HepG2 (cell line): ENCODE data around the gene RBPJ. TPM values are rescaled to one million over a fixed set of nuclear protein-coding genes. Genes with fewer than 3 reads are reported as not detected.
A peak's percentile ranks its signal among the peaks of the same experiment; 100 is the strongest.

ENCODE experiments used
- ADNP ChIP-seq: sonication (generic); formaldehyde crosslinking; IDR thresholded peaks from 2 replicates; pipeline ENCODE4 v1.4.0; 2020; ENCODE audit warnings: missing genetic modification reagents
- ARID4A ChIP-seq: sonication (generic); formaldehyde crosslinking; IDR thresholded peaks from 2 replicates; pipeline ENCODE4 v1.5.0; 2020; ENCODE audit warnings: mild to moderate bottlenecking, missing genetic modification reagents, borderline replicate concordance
- BRF2 ChIP-seq: sonication (generic); formaldehyde crosslinking; IDR thresholded peaks from 2 replicates; pipeline ENCODE4 v1.8.1; 2022; ENCODE audit warnings: mild to moderate bottlenecking, missing genetic modification reagents
- FOSL1 ChIP-seq: sonication (generic); formaldehyde crosslinking; IDR thresholded peaks from 2 replicates; pipeline ENCODE4 v1.9.0; 2021; ENCODE audit warnings: missing genetic modification reagents, borderline replicate concordance
- GRHL1 ChIP-seq: sonication (generic); formaldehyde crosslinking; conservative IDR thresholded peaks from 2 replicates; pipeline ENCODE4 v1.8.0; 2022; ENCODE audit warnings: missing genetic modification reagents
- KAT8 ChIP-seq: IDR thresholded peaks from 2 replicates; pipeline ENCODE4 v1.6.1; 2016; ENCODE audit warnings: missing genetic modification reagents, missing compliant biosample characterization
- LCORL ChIP-seq, 2 experiments: fragments of 450-650 bp in 1 of 2; sonication (generic) in 1 of 2; formaldehyde crosslinking in 1 of 2; IDR thresholded peaks; 2 replicates each; pipeline versions ENCODE4 v1.5.0 to v1.6.1; 2017 to 2020; ENCODE audit warnings: antibody characterized with exemption in 1 of 2, missing genetic modification reagents in 1 of 2
- MTF2 ChIP-seq: sonication (generic); formaldehyde crosslinking; IDR thresholded peaks from 2 replicates; pipeline ENCODE4 v1.5.0; 2020; ENCODE audit warnings: missing genetic modification reagents, borderline replicate concordance
- NR1H2 ChIP-seq: sonication (generic); formaldehyde crosslinking; IDR thresholded peaks from 2 replicates; pipeline ENCODE4 v1.8.1; 2022; ENCODE audit warnings: low read depth, missing genetic modification reagents, borderline replicate concordance
- ONECUT2 ChIP-seq: sonication (generic); formaldehyde crosslinking; IDR thresholded peaks from 2 replicates; pipeline ENCODE4 v1.4.0; 2020; ENCODE audit warnings: missing genetic modification reagents
- POGZ ChIP-seq: sonication (generic); formaldehyde crosslinking; IDR thresholded peaks from 2 replicates; pipeline ENCODE4 v1.4.0; 2020; ENCODE audit warnings: mild to moderate bottlenecking, missing genetic modification reagents
- RFXAP ChIP-seq: sonication (generic); formaldehyde crosslinking; IDR thresholded peaks from 2 replicates; pipeline ENCODE4 v1.4.0; 2020; ENCODE audit warnings: missing genetic modification reagents, borderline replicate concordance
- ZBTB37 ChIP-seq: sonication (generic); formaldehyde crosslinking; IDR thresholded peaks from 2 replicates; pipeline ENCODE4 v1.4.0; 2020; ENCODE audit warnings: mild to moderate bottlenecking, missing genetic modification reagents
- ZBTB7B ChIP-seq: sonication (generic); formaldehyde crosslinking; IDR thresholded peaks from 2 replicates; pipeline ENCODE4 v1.4.0; 2020; ENCODE audit warnings: missing genetic modification reagents
- ZFP37 ChIP-seq: sonication (generic); formaldehyde crosslinking; IDR thresholded peaks from 2 replicates; pipeline ENCODE4 v1.4.0; 2020; ENCODE audit warnings: missing genetic modification reagents, borderline replicate concordance
- ZNF224 ChIP-seq: sonication (generic); formaldehyde crosslinking; IDR thresholded peaks from 2 replicates; pipeline ENCODE4 v1.5.0; 2020; ENCODE audit warnings: mild to moderate bottlenecking, missing genetic modification reagents
- ZNF232 ChIP-seq: sonication (generic); formaldehyde crosslinking; IDR thresholded peaks from 2 replicates; pipeline ENCODE4 v1.4.0; 2020; ENCODE audit warnings: missing genetic modification reagents, borderline replicate concordance
- ZNF580 ChIP-seq: IDR thresholded peaks from 2 replicates; pipeline ENCODE4 v1.6.1; 2016; ENCODE audit warnings: low read depth, borderline replicate concordance
- ZNF674 ChIP-seq: sonication (generic); formaldehyde crosslinking; IDR thresholded peaks from 2 replicates; pipeline ENCODE4 v1.5.0; 2020; ENCODE audit warnings: low read depth, mild to moderate bottlenecking, missing genetic modification reagents
- polyA plus RNA-seq, 8 experiments: library from polyadenylated mRNA; depleted of rRNA in 3 of 8; stranded (reverse) in 7 of 8; unstranded in 1 of 8; fragments of >200 nt; fragmentation: Illumina TruSeq in 4 of 8; extraction: Trizol in 4 of 8; gene quantifications; 2 replicates each; pipeline versions ENCODE4 v1.2.1 to v1.2.3, GENCODE V29; 2011 to 2016; ENCODE audit warnings: low read depth in 4 of 8, missing spikeins in 1 of 8, mixed read lengths in 1 of 8; ENCODE audit not compliant: insufficient read depth in 1 of 8
- total RNA-seq, 5 experiments: library from RNA; depleted of rRNA; stranded (reverse); fragments of >200 nt; fragmentation: Illumina TruSeq; extraction: Trizol; gene quantifications; 2 replicates each; pipeline ENCODE4 v1.2.3, GENCODE V29; 2016; ENCODE audit warnings: low read depth in 1 of 5

Gene RBPJ
- total and polyA plus RNA-seq, 2 of the 13 experiments (the other 11 are each of a cell fraction or from before 2014, with no cell fraction given) = 25.9 to 33.2 TPM

- TF ChIP-seq BRF2 (CRISPR knock-in tag) = no peak
- peak; percentile 77 for TF ChIP-seq KAT8 (CRISPR knock-in tag)
- TF ChIP-seq ZNF224 (CRISPR knock-in tag) = no peak
- TF ChIP-seq POGZ = peak; percentile 79
- peak; percentile 59 for TF ChIP-seq ARID4A (CRISPR knock-in tag)
- no peak for TF ChIP-seq ZFP37 (CRISPR knock-in tag)
- TF ChIP-seq ZBTB37 (CRISPR knock-in tag) = no peak
- no peak for TF ChIP-seq FOSL1 (CRISPR knock-in tag)
- no peak for TF ChIP-seq ONECUT2
- peak; percentile 64; the same call in 1 of the 2 replicates for TF ChIP-seq ZBTB7B
- TF ChIP-seq ZNF232 = 0 out of 2 replicates have a peak, but pooled peaks have one; percentile 30
- TF ChIP-seq ZNF580 (CRISPR knock-in tag) = peak; percentile 98
- TF ChIP-seq MTF2 = no peak
- no peak for TF ChIP-seq GRHL1 (CRISPR knock-in tag)
- no peak for TF ChIP-seq ADNP (CRISPR knock-in tag)
- no peak for TF ChIP-seq NR1H2 (CRISPR knock-in tag)
- no peak for TF ChIP-seq LCORL (IDR thresholded peaks at IDR 0.05)
- TF ChIP-seq LCORL (CRISPR knock-in tag; IDR thresholded peaks at IDR 0.05) = 0 out of 2 replicates have a peak, but pooled peaks have one; percentile 63
- TF ChIP-seq RFXAP (CRISPR knock-in tag) = 0 out of 2 replicates have a peak, but pooled peaks have one; percentile 37
- TF ChIP-seq ZNF674 (CRISPR knock-in tag) = no peak
Observed at GRCh38 chr4:26320538-26321372, at the start of gene RBPJ (continued).
